ENCODE measurements around the gene GPANK1.

GPANK1 gene

DNA sequence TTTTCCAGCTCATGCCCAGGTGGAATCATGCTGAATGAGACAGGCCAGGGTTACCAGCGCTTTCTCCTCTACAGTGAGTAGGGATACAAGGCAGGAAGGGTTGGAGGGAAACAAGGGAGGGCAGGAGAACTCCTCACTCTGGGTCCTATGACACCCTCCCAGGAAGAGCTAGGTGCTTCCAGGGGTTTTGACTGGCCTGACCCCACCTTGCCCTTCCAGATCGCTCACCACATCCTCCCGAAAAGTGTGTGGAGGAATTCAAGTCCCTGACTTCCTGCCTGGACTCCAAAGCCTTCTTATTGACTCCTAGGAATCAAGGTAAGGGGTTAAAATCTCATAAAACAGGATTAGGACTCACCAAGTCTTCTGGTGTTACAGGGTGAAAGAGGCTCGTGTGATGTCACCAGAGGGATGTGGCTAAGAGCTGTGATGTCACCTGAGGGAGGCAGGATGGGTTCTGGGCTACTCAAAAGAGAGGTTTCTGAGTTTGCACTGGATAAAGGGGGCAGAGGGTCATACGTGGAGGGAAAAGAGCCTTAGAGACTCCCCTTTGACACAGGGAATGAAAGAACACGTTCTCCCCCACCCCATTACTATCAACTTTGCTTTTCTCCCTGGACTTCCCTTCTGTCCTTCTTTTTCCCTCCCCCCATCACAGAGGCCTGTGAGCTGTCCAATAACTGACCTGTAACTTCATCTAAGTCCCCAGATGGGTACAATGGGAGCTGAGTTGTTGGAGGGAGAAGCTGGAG lies 7.2 kb downstream of the GPANK1 start:
- no peaks in the 10 kb centered on the region for H3K9me2 ChIP-seq (replicated peaks; ENCODE audit: insufficient read depth, low read length)
- no peaks in the 10 kb centered on the region for H3K27me3 ChIP-seq (ENCODE audit: low read length)
- H4K20me1 ChIP-seq (ENCODE audit: low read depth, low read length), result no peaks in the 10 kb centered on the region
- TF ChIP-seq EZH2phosphoT487 (conservative IDR thresholded peaks at IDR 0.05; ENCODE audit: low read length), result no peak
- peaks cover 30% of the 10 kb centered on the region for H3F3A ChIP-seq (ENCODE audit: insufficient read depth)
- peak overlapping the region; percentile 75 for H3K4me2 ChIP-seq (ENCODE audit: low read depth, low read length, poor library complexity, severe bottlenecking)
- H3K27ac ChIP-seq (ENCODE audit: low read depth, low read length), result no peak overlapping the region
- no peaks in the 10 kb centered on the region for H3K36me3 ChIP-seq (ENCODE audit: low read length)
- H3K4me3 ChIP-seq (ENCODE audit: insufficient read depth, low read length, poor library complexity, severe bottlenecking), result no peak overlapping the region
- H3K9me3 ChIP-seq (ENCODE audit: insufficient read depth, low read length), result no peaks in the 10 kb centered on the region
- no peak overlapping the region for H2AFZ ChIP-seq (ENCODE audit: low read depth, low read length, severe bottlenecking)
- H3K9ac ChIP-seq (ENCODE audit: low read length), result 0 out of 2 replicates have a peak overlapping the region, but pooled peaks have one; percentile 76
- H3K79me2 ChIP-seq (ENCODE audit: insufficient read depth, low read length), result peaks cover 38% of the 10 kb centered on the region

DNA sequence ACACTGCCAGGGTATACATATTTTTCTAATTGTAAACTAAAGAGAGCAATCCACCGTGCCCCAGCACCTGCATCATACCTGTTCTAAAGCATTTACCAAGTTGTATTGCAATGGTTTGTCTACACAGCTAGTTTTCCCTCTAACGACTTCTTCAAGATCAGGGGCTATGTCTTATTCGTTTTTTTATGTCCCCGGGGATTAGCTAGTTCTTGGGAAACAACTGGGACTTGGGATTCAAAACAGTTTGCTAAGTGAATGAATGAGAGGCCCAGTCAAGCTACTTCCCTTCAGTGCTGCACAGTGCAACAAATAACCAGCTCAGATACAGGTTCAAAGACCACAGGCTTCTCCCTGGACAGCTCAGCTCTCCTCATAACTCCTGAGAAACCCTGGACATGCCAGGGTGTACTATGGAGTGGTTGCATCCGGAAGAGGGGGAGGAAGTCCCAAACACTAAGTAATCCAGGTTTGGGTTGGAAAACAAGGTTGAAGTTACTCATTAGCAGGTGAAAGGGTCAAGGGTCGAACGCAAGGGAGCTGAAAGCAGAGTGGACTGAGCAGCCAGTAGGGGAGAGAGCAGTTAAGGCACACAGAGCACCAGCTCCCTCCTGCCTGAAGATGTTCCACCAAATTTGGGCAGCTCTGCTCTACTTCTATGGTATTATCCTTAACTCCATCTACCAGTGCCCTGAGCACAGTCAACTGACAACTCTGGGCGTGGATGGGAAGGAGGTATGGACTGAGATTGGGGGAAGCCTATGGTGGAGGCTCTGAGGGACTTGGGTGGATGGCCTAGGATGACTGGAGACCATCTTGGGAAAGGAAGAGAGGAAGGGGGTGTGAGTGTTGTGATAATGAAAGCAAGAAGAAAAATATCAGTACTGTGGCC lies 9.2 kb downstream of the GPANK1 start, which contains the start of gene APOM:
Gene APOM (plus strand): TSS at position 546 of the 889 bp plus-strand sequence. CDS start 73 bp downstream, at position 619.
- peaks cover 19% of the 10 kb centered on the region for H3F3A ChIP-seq (ENCODE audit: insufficient read depth)
- no peak within 1 kb of the TSS for H3K4me2 ChIP-seq (ENCODE audit: low read depth, low read length, poor library complexity, severe bottlenecking)
- H4K20me1 ChIP-seq (ENCODE audit: low read depth, low read length), result no peaks in the 10 kb centered on the region
- no peak within 1 kb of the TSS for H3K4me3 ChIP-seq (ENCODE audit: insufficient read depth, low read length, poor library complexity, severe bottlenecking)
- 0 out of 2 replicates have a peak within 1 kb of the TSS, but pooled peaks have one; percentile 1 for H3K27ac ChIP-seq (ENCODE audit: low read depth, low read length)
- no peaks in the 10 kb centered on the region for H3K9me2 ChIP-seq (replicated peaks; ENCODE audit: insufficient read depth, low read length)
- no peaks in the 10 kb centered on the region for H3K27me3 ChIP-seq (ENCODE audit: low read length)
- TF ChIP-seq, protein P1, sequence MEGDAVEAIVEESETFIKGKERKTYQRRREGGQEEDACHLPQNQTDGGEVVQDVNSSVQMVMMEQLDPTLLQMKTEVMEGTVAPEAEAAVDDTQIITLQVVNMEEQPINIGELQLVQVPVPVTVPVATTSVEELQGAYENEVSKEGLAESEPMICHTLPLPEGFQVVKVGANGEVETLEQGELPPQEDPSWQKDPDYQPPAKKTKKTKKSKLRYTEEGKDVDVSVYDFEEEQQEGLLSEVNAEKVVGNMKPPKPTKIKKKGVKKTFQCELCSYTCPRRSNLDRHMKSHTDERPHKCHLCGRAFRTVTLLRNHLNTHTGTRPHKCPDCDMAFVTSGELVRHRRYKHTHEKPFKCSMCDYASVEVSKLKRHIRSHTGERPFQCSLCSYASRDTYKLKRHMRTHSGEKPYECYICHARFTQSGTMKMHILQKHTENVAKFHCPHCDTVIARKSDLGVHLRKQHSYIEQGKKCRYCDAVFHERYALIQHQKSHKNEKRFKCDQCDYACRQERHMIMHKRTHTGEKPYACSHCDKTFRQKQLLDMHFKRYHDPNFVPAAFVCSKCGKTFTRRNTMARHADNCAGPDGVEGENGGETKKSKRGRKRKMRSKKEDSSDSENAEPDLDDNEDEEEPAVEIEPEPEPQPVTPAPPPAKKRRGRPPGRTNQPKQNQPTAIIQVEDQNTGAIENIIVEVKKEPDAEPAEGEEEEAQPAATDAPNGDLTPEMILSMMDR (IDR thresholded peaks at IDR 0.05; ENCODE audit: insufficient read depth, low read length, poor library complexity, severe bottlenecking), result no peak
- no peak for TF ChIP-seq EZH2phosphoT487 (conservative IDR thresholded peaks at IDR 0.05; ENCODE audit: low read length)
- no peak within 1 kb of the TSS for H2AFZ ChIP-seq (ENCODE audit: low read depth, low read length, severe bottlenecking)
- H3K79me2 ChIP-seq (ENCODE audit: insufficient read depth, low read length), result peaks cover 52% of the 10 kb centered on the region
- H3K9me3 ChIP-seq (ENCODE audit: insufficient read depth, low read length), result no peaks in the 10 kb centered on the region
- H3K9ac ChIP-seq (ENCODE audit: low read length), result no peak within 1 kb of the TSS
- no peaks in the 10 kb centered on the region for H3K36me3 ChIP-seq (ENCODE audit: low read length)

DNA sequence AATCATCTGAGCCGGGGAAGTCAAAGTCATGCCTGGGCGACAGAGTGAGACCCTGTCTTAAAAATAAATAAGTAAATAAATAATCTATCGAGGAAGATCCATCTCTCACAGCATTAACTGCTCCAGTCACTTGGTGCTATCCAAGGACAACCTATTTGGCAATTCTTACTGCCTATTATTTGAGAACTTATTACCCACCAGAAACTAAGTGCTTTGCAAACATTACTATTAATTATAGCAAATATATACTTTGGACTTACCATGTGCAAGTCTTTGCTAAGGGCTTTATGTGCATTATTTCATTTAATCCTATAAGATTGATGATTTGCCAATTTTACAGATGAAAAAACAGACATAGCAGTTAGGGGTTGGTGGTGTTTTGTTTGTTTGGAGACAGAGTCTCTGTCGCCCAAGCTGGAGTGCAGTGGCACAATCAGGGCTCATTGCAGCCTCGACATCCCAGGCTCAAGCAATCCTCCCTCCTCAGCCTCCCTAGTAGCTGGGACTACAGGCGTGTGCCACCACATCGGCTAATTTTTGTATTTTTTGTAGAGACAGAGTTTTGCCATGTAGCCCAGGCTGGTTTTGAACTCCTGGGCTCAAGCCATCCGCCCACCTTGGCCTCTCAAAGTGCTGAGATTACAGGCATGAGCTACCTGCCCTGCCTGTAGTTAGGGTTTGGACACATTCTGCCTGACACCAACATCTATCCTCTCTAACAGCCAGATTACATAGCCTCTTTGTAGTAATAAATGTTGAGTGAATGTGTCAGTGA lies 10.0 kb downstream of the GPANK1 start:
- TF ChIP-seq, protein P1 (IDR thresholded peaks at IDR 0.05; ENCODE audit: insufficient read depth, low read length, poor library complexity, severe bottlenecking), result no peak
- no peak for TF ChIP-seq EZH2phosphoT487 (conservative IDR thresholded peaks at IDR 0.05; ENCODE audit: low read length)
- H4K20me1 ChIP-seq (ENCODE audit: low read depth, low read length), result no peaks in the 10 kb centered on the region
- no peak overlapping the region for H2AFZ ChIP-seq (ENCODE audit: low read depth, low read length, severe bottlenecking)
- no peak overlapping the region for H3K4me2 ChIP-seq (ENCODE audit: low read depth, low read length, poor library complexity, severe bottlenecking)
- H3K4me3 ChIP-seq (ENCODE audit: insufficient read depth, low read length, poor library complexity, severe bottlenecking), result no peak overlapping the region
- H3K9me2 ChIP-seq (replicated peaks; ENCODE audit: insufficient read depth, low read length), result no peaks in the 10 kb centered on the region
- H3K9me3 ChIP-seq (ENCODE audit: insufficient read depth, low read length), result no peaks in the 10 kb centered on the region
- H3K27ac ChIP-seq (ENCODE audit: low read depth, low read length), result no peak overlapping the region
- peaks cover 52% of the 10 kb centered on the region for H3K79me2 ChIP-seq (ENCODE audit: insufficient read depth, low read length)
- H3K9ac ChIP-seq (ENCODE audit: low read length), result no peak overlapping the region
- H3K27me3 ChIP-seq (ENCODE audit: low read length), result no peaks in the 10 kb centered on the region
- no peaks in the 10 kb centered on the region for H3K36me3 ChIP-seq (ENCODE audit: low read length)
- H3F3A ChIP-seq (ENCODE audit: insufficient read depth), result peaks cover 19% of the 10 kb centered on the region
